PC-9 (cell line): ENCODE results near the gene DNPEP.
A peak's percentile ranks its signal among the peaks of the same experiment; 100 is the strongest.

Experiments used
- EZH2 ChIP-seq: fragments of 200-600 bp; sonication (generic); IDR thresholded peaks from 2 replicates; pipeline ENCODE4 v1.8.0; 2017; ENCODE audit warnings: antibody characterized with exemption, low read depth
- TF ChIP-seq, protein P1 (sequence below): fragments of 200-600 bp; sonication (generic); conservative IDR thresholded peaks from 2 replicates; pipeline ENCODE4 v1.6.1; 2017; ENCODE audit warnings: mixed run types, antibody characterized with exemption, mild to moderate bottlenecking, moderate library complexity

GRCh38 chr2:219433666-219434467 lies 46.2 kb upstream of the DNPEP start:
- TF ChIP-seq, protein P1, sequence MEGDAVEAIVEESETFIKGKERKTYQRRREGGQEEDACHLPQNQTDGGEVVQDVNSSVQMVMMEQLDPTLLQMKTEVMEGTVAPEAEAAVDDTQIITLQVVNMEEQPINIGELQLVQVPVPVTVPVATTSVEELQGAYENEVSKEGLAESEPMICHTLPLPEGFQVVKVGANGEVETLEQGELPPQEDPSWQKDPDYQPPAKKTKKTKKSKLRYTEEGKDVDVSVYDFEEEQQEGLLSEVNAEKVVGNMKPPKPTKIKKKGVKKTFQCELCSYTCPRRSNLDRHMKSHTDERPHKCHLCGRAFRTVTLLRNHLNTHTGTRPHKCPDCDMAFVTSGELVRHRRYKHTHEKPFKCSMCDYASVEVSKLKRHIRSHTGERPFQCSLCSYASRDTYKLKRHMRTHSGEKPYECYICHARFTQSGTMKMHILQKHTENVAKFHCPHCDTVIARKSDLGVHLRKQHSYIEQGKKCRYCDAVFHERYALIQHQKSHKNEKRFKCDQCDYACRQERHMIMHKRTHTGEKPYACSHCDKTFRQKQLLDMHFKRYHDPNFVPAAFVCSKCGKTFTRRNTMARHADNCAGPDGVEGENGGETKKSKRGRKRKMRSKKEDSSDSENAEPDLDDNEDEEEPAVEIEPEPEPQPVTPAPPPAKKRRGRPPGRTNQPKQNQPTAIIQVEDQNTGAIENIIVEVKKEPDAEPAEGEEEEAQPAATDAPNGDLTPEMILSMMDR: peak; percentile 55; the same call in 1 of the 2 replicates
- no peak for TF ChIP-seq EZH2
